GDM1 (cell line): ENCODE data around the gene CACNA1B.
"Not testable (repeated sequence)": the region's sequence is repeated elsewhere in the genome, so short reads cannot be mapped to it uniquely, and the experiment has no call there.

Experiments
- DNase-seq: peaks from one replicate; lab custom pipeline; 2025; lab: John Stamatoyannopoulos, UW

The CACNA1B gene

GRCh38 chr9:138073408-138073807, 195.8 kb downstream of the CACNA1B start:
- no peak for DNase-seq

DNA sequence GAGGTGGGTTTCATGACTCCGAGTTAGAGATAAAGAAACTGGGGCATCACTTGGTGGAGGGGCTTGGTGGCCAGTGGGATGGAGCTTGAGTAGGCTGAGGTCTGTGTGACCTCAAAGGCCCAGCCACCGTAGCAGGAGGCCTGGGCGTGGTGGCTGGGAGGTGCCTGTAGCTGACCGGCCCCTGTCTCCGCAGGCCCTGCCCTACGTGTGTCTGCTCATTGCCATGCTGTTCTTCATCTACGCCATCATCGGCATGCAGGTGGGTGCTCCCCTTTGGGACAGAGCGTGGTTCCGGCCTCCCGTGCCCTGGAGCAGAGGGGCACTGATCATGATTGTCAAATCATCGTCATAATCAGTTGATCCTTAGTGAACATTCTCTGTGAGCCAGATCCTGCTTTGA, 196.2 kb downstream of the CACNA1B start:
- DNase-seq, result no peak

DNA sequence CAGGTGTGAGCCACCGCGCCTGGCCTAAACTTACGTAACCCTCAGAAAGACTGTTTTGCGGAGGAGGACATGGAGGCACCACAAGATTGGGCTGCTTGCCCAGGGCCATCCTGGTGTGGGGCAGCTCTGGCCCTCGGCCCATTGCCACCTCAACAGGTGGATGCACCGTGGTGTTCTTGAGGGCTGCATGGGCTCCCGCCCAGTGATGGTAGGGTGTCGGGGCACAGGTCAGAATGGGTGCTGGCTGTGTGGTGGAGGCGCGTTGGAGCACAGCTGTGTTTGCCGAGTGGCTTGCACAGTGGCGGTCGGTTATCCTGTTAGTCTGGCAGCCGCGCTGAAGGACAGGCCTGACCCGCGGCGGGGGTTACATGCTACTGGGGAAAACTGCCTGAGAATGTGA, 196.9 kb downstream of the CACNA1B start:
- DNase-seq, result no peak

- DNase-seq, result no peak
Observed at GRCh38 chr9:138075496-138075895, 197.9 kb downstream of the CACNA1B start.

- no peak for DNase-seq
Observed at GRCh38 chr9:138075961-138076649, 198.5 kb downstream of the CACNA1B start.

DNA sequence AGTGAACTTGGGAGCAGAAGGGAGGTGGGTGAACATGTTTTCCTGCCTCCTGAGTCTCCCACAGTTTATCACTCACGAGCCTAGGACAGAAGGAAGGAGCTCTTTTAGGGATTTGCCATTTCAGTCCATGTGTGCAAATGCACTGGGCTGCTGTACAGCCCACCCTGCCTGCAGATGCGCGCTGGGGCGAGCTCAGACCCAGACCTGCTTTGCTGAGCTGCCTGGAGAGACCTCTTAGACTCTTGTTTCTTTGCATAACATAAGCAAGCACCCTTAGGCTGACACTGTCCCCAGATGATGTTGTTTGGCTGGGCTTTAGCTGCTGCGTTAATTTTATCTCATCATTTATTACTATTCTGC, 199.0 kb downstream of the CACNA1B start:
- no peak for DNase-seq

- no peak for DNase-seq
Observed at GRCh38 chr9:138077126-138077525, 199.5 kb downstream of the CACNA1B start.

DNA sequence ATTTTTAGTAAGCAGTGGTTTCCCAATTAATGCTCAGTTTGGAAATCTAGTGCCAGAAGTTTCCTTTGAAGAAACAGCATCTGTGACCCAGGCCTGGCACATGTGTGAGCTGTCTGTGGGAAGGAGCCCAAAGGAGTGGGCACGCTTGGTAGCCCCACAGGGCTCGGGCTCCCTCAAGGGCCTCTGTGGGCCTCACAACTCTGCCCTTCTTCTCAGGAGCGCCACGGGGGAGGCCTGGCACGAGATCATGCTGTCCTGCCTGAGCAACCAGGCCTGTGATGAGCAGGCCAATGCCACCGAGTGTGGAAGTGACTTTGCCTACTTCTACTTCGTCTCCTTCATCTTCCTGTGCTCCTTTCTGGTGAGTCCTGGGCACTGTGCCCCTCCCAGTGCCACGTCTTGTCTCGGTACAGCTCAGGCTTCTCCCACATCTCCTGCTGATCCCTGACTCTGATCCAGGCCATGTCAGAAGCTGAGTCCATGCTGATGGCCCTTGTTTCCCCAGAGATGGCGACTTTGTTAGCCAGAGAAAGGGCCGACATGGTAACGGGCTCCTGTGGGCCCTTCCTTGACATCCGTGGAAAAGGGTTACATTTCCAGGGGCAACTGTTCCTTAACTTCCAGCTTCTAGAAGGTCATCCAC, 200.4 kb downstream of the CACNA1B start:
- no peak for DNase-seq

- no peak for DNase-seq
Observed at GRCh38 chr9:138078846-138079245, 201.3 kb downstream of the CACNA1B start.

DNA sequence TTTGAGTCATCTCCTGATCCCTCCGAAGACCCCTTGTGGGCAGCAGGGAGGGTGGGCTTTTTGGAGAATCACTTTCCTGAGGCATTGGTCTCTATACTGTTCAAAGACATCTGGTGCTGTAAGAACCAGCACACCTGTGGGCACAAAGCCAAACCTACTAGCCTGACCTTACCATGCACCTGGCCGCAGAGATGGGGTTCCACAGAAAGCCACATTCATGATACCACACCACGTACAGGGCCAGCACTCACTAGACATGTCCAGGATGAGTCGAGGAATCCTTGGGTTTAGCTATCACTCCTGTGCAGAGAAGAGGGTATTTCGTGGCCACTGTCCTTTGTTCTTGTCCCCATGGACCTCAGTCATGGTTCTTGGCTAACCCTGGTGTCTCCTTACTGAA, 203.4 kb downstream of the CACNA1B start:
- no peak for DNase-seq

DNA sequence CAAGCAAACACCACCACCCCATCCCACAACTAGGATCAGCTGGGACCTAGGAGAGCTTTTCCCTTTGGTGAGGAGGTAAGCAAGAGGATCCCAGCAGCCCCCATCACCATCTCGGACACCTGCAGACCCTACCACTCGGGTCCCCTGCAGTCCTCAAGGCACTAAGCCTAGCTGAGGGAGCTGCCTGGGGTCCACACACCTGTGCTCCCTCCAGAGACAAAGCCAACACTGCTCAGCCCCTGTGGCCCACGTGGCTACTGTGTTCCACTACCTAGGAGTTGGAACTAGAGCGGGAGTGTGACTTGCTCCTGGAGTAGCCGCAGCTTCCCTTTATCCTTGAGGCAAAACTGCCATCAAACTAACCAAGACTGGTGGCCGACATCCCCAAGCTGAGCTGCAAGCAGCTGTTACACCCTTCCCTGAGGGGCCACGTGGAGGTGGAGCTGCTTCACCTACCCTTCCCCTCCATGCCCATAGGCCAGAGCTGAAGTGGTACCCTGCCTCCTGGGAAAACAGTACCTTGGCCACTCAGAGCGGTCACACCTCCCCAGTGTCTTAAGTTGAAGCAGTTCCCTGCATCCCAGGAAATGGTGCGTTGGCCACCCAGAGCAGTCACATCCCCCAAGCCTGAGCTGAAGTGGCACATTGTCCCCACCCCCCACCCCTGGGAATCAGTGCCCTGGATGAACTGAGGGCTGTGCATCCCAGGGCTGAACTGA, 205.5 kb downstream of the CACNA1B start:
- DNase-seq, result no peak

DNA sequence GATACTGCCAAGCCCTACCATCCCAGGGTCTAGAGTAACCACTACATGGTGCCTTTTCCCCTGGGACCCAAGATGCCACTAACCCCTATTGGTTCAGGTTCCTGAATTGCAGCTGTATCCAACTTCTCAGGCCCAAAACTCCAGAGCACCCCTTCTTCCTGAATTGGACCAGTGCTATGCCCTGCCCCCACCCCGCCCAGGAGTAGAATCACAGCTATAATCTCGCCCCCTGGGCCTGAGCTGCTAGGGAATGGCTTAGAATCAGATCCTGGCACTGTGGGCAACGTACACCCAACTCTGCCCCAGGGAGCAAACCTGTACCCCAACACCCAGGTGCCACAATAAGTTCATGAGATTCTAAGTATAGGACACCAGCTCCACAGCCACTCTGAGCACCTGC, 206.3 kb downstream of the CACNA1B start:
- DNase-seq, result no peak

DNA sequence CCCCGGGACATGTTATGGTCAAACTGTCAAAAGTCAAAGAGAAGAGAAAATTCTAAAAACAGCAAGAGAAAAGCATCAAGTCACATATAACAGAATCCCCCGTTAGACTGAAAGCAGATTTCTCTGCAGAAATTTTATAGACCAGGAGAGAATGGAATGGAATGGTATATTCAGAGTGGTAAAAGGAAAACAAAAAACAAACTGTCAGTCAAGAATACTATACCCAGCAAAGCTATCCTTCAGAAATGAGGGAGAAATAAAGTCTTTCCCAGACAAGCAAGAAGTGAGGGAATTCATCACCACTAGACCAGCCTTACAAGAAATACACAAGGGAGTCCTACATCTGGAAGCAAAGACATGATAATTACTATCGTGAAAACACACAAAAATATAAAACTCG, 208.0 kb downstream of the CACNA1B start:
- DNase-seq, result no peak

GRCh38 chr9:138092057-138092456, 214.5 kb downstream of the CACNA1B start:
- DNase-seq, result not testable (repeated sequence)

DNA sequence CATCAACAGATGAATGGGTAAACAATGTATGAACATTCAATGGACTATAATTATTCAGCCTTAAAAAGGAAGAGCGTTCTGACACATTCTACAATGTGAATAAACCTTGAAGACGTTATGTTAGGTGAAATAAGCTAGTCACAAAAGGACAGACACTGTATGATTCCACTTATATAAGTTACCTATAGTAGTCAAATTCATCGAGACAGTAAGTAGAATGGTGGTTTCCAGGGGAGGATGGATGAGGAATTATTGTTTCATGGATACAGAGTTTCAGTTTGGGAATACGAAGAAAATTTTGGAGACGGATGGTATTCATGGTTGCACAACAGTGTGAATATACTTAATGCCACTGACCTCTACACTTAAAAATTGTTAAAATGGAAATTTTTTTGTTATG, 216.4 kb downstream of the CACNA1B start:
- no peak for DNase-seq

DNA sequence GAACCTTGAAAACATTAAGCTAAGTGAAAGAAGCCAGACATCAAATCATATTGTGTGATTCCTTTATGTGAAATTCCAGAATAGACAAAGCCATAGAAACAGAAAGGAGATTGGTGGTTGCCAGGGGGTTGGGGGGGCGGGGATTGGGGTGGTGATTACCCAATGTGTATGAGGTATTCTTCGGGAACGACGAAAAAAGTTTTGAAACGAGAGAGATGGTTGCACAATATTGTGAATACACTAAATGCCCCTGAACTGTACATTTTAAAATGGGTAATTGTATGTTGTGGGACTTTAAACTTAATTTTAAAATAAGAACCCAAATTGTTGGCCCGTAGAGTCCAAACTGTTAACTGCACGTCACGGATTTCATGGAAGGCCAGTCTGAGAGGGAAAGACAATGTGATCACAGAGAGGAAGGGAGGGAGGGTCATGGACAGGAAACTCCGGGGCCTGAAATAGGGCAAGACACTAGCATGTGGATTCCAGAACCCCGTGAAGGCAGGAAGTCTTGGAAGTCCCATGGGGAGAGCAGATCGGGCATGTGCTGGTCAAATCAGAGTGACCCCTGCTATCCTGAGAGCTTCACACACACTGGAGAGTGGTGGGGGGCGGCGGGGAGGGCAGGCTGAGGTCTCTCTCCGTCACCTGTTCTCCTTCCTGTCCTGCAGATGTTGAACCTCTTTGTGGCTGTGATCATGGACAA, 218.4 kb downstream of the CACNA1B start:
- no peak for DNase-seq

DNA sequence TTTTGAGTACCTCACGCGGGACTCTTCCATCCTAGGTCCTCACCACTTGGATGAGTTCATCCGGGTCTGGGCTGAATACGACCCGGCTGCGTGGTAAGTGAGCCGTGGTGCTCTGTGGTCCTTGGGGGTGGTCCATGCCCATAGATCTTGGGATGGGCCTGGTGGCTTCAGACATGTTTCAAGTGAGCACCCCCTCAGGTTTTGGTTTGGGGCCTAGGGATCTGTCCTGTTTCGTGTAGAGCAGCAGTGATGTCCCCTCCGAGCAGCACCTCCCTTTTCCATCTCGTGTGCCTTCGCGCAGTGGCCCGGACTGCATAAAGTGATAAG, 218.9 kb downstream of the CACNA1B start:
- no peak for DNase-seq

DNA sequence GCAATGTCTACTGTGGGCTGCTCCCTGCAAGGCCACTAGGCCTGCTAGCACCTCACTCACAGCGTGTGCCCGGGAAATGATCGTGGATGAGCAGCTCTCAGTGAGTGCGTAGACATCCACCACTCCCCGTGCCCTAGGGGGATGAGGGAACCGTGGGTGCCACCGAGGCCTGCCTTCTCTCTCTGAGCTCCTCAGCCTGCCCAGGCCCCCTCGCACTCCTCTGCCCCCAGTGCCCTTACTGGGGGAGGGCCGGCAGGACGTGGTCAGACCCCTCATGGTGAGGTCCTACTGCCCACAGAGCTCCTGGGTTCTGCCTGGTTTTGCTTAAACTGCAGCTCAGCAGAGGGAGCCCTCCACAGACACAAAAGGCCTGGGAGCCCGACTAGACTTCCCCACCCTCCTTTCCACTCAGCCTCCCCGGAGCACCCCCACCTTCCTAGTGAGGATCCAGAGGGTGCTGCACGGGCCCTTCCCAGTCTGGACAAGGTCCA, 220.0 kb downstream of the CACNA1B start:
- no peak for DNase-seq

DNA sequence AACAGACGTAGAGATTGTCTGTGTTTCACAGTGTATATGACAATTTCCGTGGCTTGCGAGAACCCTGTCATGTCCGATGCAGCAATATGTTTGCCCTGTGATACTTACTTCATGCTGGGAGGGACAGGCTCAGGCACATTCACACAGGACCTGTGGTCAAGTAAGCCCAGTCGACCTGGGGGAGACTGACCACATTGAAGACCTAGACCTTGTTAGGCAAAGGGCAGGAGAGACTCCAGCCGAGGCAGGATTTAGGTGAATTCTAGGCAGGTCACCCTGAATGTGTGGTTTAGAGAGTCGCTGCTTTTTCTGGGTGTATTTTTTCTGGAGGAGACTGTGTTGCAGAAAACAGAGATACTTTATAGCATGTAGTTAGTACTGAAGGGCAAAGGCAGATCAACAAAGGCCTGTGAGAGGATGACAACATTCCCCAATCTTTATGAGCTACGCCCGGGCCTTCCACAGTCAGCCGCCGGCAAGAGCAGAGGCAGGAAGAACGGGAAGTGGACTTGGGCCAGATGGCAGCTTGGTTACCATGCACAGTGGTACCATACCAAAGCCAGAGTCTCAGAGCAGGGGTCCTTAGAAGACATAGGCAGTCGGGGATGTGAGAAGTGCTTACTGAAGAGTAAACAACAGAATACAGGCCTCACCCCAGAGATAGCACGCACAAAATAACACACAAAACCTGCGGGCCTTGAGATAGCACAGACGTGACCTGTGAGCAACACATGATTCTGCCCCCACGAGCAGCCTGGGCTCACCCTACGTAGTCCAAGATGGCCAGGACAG, 220.7 kb downstream of the CACNA1B start:
- DNase-seq, result no peak

DNA sequence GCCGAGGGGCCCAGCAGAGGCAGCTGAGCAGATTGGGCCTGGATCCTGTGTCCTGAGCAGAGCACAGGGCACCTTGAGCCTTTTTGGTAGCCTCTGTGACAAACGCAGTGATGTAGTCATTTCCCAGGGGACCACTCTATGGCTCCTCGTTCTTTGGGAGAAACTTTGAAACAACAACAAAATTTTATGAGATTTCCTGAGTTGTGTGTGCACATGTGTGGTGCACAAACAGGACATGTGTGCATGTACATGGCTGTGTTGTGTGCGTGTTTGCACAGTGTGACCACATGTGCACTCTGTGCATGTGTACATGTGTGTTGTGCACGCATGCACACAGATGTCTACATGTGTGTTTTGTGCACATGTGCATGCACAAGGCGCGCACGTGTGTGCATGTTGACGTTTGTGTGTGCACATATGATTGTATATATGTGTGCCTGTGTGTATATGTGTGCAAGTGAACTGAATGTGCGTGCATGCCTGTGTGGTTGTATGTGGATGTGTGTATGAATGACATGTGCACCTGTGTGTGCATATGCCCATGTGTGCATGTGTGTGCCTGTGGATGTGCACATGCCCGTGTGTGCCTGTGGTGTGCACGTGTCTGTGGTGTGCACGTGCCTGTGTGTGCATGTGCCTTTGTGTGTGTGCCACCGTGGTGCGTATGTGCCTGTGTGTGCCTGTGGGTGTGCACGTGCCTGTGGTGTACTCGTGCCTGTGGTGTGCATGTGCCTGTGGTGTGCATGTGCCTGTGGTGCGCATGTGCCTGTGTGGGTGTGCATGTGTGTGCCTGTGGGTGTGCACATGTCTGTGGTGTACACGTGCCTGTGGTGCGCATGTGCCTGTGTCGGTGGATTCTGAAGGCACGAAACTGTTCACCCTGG, 221.6 kb downstream of the CACNA1B start:
- no peak for DNase-seq
